IMR-90 (cell line): ENCODE results near the gene CIAO2A. TPM values are rescaled to one million over a fixed set of nuclear protein-coding genes. Genes with fewer than 3 reads are reported as not detected.

Source experiments
- ATAC-seq: fragments of 200-7000 bp; cut with Tn5 transposase; 2 replicates; pipeline ENCODE4 v1.9.1; 2020; ENCODE audit warnings: low read depth, mild to moderate bottlenecking, moderate library complexity
- BruUV-seq: library from RNA; stranded (reverse); fragments of 400-500 nt; replicated peaks from 2 replicates; lab custom pipeline; 2021; lab: Mats Ljungman, UMichigan
- CTCF ChIA-PET: fragments of 300-600 bp; formaldehyde crosslinking; extraction: SDS; loops from one replicate; lab custom pipeline; 2021; ENCODE audit warnings: antibody characterized with exemption; lab: Yijun Ruan, JAX
- POLR2A ChIA-PET: fragments of 300-600 bp; sonication (Branson Sonifier 250); formaldehyde crosslinking; loops from one replicate; lab custom pipeline; 2022; ENCODE audit warnings: antibody characterized with exemption; ENCODE audit not compliant: unreplicated experiment; lab: Charles Lee
- DNase-seq: peaks from one replicate; pipeline ENCODE4 v3.0.0; 2013
- H2AFZ ChIP-seq: replicated peaks from 2 replicates; pipeline ENCODE3; 2013; ENCODE audit warnings: low read length, mild to moderate bottlenecking; ENCODE audit not compliant: poor library complexity
- H2AK5ac ChIP-seq: 2 replicates; pipeline ENCODE4 v1.6.1; 2013; ENCODE audit warnings: low read depth, low read length, inconsistent platforms
- H2AK9ac ChIP-seq: replicated peaks from 2 replicates; pipeline ENCODE3; 2013; ENCODE audit warnings: mild to moderate bottlenecking, low read depth, low read length, moderate library complexity; ENCODE audit not compliant: poor library complexity
- H2BK120ac ChIP-seq: 2 replicates; pipeline ENCODE4 v1.6.1; 2013; ENCODE audit warnings: low read depth, low read length, inconsistent platforms
- H2BK15ac ChIP-seq: 3 replicates; pipeline ENCODE4 v1.6.1; 2013; ENCODE audit warnings: low read depth, low read length, inconsistent platforms
- H2BK20ac ChIP-seq: 2 replicates; pipeline ENCODE4 v1.6.1; 2013; ENCODE audit warnings: low read depth, mild to moderate bottlenecking, inconsistent platforms, low read length, moderate library complexity
- H2BK5ac ChIP-seq: 2 replicates; pipeline ENCODE4 v1.6.1; 2013; ENCODE audit warnings: mild to moderate bottlenecking, low read depth, low read length, inconsistent platforms; ENCODE audit not compliant: poor library complexity, severe bottlenecking
- H3K14ac ChIP-seq: replicated peaks from 2 replicates; pipeline ENCODE4 v1.6.1; 2013; ENCODE audit warnings: low read depth, low read length, inconsistent platforms
- H3K18ac ChIP-seq: 2 replicates; pipeline ENCODE4 v1.6.1; 2013; ENCODE audit warnings: low read depth, low read length, control low read depth
- H3K23ac ChIP-seq: 2 replicates; pipeline ENCODE4 v1.6.1; 2013; ENCODE audit warnings: low read depth, low read length, inconsistent platforms
- H3K27ac ChIP-seq: 2 replicates; pipeline ENCODE4 v1.5.1; 2013; ENCODE audit warnings: mild to moderate bottlenecking, control low read depth, low read length; ENCODE audit not compliant: insufficient read depth
- H3K27me3 ChIP-seq: 2 replicates; pipeline ENCODE4 v1.6.1; 2013; ENCODE audit warnings: low read length; ENCODE audit not compliant: control insufficient read depth, insufficient read depth
- H3K36me3 ChIP-seq: 2 replicates; pipeline ENCODE4 v1.6.1; 2013; ENCODE audit warnings: low read length, mixed read lengths; ENCODE audit not compliant: control insufficient read depth, insufficient read depth
- H3K4ac ChIP-seq: 2 replicates; pipeline ENCODE4 v1.6.1; 2013; ENCODE audit warnings: low read depth, low read length, inconsistent platforms
- H3K4me1 ChIP-seq: 2 replicates; pipeline ENCODE4 v1.6.1; 2013; ENCODE audit warnings: low read length, mixed read lengths; ENCODE audit not compliant: control insufficient read depth, insufficient read depth
- H3K4me2 ChIP-seq: 2 replicates; pipeline ENCODE4 v1.6.1; 2013; ENCODE audit warnings: low read depth, mild to moderate bottlenecking, control low read depth, low read length, moderate library complexity
- H3K4me3 ChIP-seq: 2 replicates; pipeline ENCODE4 v1.5.1; 2013; ENCODE audit warnings: low read depth, mild to moderate bottlenecking, control low read depth, low read length, moderate library complexity; ENCODE audit not compliant: insufficient read depth
- H3K56ac ChIP-seq: 2 replicates; pipeline ENCODE4 v1.6.1; 2013; ENCODE audit warnings: low read length, inconsistent platforms; ENCODE audit not compliant: insufficient read depth; ENCODE audit errors: extremely low read depth
- H3K79me1 ChIP-seq, 2 experiments: 2 replicates each; pipeline ENCODE4 v1.6.1; 2013; ENCODE audit warnings: low read length in 2 of 2, inconsistent platforms in 1 of 2, low read depth in 1 of 2
- H3K9ac ChIP-seq: 2 replicates; pipeline ENCODE4 v1.6.1; 2013; ENCODE audit warnings: low read depth, low read length, control low read depth
- H3K9me1 ChIP-seq: 2 replicates; pipeline ENCODE4 v1.6.1; 2013; ENCODE audit warnings: low read length, inconsistent platforms; ENCODE audit not compliant: insufficient read depth
- H3K9me3 ChIP-seq: 2 replicates; pipeline ENCODE4 v1.6.1; 2013; ENCODE audit warnings: low read length; ENCODE audit not compliant: control insufficient read depth, insufficient read depth
- H4K20me1 ChIP-seq: 2 replicates; pipeline ENCODE4 v1.6.1; 2013; ENCODE audit warnings: low read length, inconsistent platforms; ENCODE audit not compliant: insufficient read depth
- H4K5ac ChIP-seq: 2 replicates; pipeline ENCODE4 v1.6.1; 2013; ENCODE audit warnings: mild to moderate bottlenecking, low read depth, low read length, control low read depth
- H4K8ac ChIP-seq, 2 experiments: 2 replicates each; pipeline ENCODE4 v1.6.1; 2013; ENCODE audit warnings: low read depth in 2 of 2, low read length in 2 of 2, control low read depth in 1 of 2, inconsistent platforms in 1 of 2
- H4K91ac ChIP-seq: 2 replicates; pipeline ENCODE4 v1.6.1; 2013; ENCODE audit warnings: low read depth, low read length, inconsistent platforms; ENCODE audit not compliant: insufficient read depth
- CEBPB ChIP-seq: IDR thresholded peaks from 2 replicates; pipeline ENCODE4 v1.6.1; 2012; ENCODE audit warnings: low read depth, low read length, improper control_type of control experiment
- CHD1 ChIP-seq: IDR thresholded peaks from 2 replicates; pipeline ENCODE4 v1.6.1; 2012; ENCODE audit warnings: low read depth, low read length, improper control_type of control experiment
- NFE2L2 ChIP-seq: fragments of 150-350 bp; IDR thresholded peaks from 2 replicates; pipeline ENCODE4 v1.6.1; 2016; ENCODE audit warnings: low read depth, mild to moderate bottlenecking, low read length
- RCOR1 ChIP-seq: IDR thresholded peaks from 2 replicates; pipeline ENCODE4 v1.6.1; 2012; ENCODE audit warnings: mild to moderate bottlenecking, low read length, improper control_type of control experiment; ENCODE audit not compliant: insufficient replicate concordance
- SMC3 ChIP-seq: fragments of 150-350 bp; IDR thresholded peaks from 2 replicates; pipeline ENCODE4 v1.6.1; 2016; ENCODE audit warnings: low read depth, mild to moderate bottlenecking, antibody characterized with exemption, low read length, moderate library complexity
- WGBS, 2 experiments: methylation state at CpG; one replicate each; pipeline versions ENCODE4 v1.1.5 to v1.1.7; 2013; ENCODE audit warnings: missing lambda C conversion rate in 2 of 2; ENCODE audit not compliant: insufficient read length in 1 of 2; ENCODE audit errors: extremely low coverage in 2 of 2; 5-methylcytosine and 5-hydroxymethylcytosine counted together
- dilution Hi-C: fragments of 300-500 bp; cut with HindIII; formaldehyde crosslinking; loops from one replicate; pipeline ENCODE4 v1.14.3; 2018; ENCODE audit warnings: low sequenced_read_pairs; ENCODE audit not compliant: unreplicated experiment
- in situ Hi-C: fragments of 300-500 bp; cut with MboI; formaldehyde crosslinking; loops from 3 replicates; pipeline ENCODE4 v1.14.3; 2019; ENCODE audit warnings: low sequenced_read_pairs, inconsistent platforms, mixed read lengths
- intact Hi-C: fragments of 100-400 bp; cut with micrococcal nuclease; formaldehyde crosslinking; loops from 2 replicates; pipeline ENCODE4 v1.10.0; 2022
- polyA plus RNA-seq, 3 experiments: library from polyadenylated mRNA; depleted of rRNA; stranded (reverse); fragments of >200 nt; gene quantifications; 2 replicates each; pipeline ENCODE4 v1.2.3, GENCODE V29; 2012; ENCODE audit warnings: low replicate concordance in 1 of 3
- total RNA-seq: library from RNA; depleted of rRNA; stranded (reverse); fragments of >200 nt; gene quantifications from 2 replicates; pipeline ENCODE4 v1.2.3, GENCODE V29; 2012
- TF ChIP-seq, protein P1 (sequence below): fragments of 150-350 bp; IDR thresholded peaks from 2 replicates; pipeline ENCODE4 v1.6.1; 2017; ENCODE audit warnings: mild to moderate bottlenecking, antibody characterized with exemption, low read length, low read depth
- TF ChIP-seq, protein P2 (sequence below): fragments of 150-350 bp; IDR thresholded peaks from 2 replicates; pipeline ENCODE4 v1.6.1; 2016; ENCODE audit warnings: low read depth, mild to moderate bottlenecking, low read length, moderate library complexity, borderline replicate concordance
- TF ChIP-seq, protein P3 (sequence below): conservative IDR thresholded peaks from 2 replicates; pipeline ENCODE4 v1.5.1; 2012; ENCODE audit warnings: mild to moderate bottlenecking, low read depth, low read length, improper control_type of control experiment

CIAO2A gene
- total and polyA plus RNA-seq, 2 of the 4 experiments (the other 2 are of a cell fraction) = 36.7 to 38.3 TPM

DNA sequence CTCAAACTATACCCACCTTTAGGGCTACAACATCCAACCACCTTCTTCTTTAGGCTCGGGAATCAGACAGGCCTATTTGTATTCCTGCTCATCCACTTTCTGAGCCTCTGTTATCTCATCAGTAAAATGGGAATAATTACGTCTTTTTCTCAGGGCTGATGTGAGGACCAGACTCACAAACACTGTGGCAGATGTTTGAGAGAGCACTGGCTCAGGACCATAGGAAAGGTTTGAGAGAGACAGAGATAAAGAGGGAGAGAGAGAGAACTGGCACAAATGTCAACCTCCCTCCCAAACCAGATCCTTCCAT, 42.6 kb downstream of the CIAO2A start:
- Histone ChIP-seq H2BK15ac (no peak overlapping the region), H3K27me3 (peaks cover 31% of the 10 kb centered on the region), H3K4me1 (peaks cover 1% of the 10 kb centered on the region; the same call in 1 of the 2 replicates), H3K18ac (no peak overlapping the region), H3K9me1 (0 out of 2 replicates have a peak, but pooled peaks cover 2% of the 10 kb centered on the region), H3K9me3 (no peaks in the 10 kb centered on the region), H3K27ac (no peak overlapping the region), H3K4me3 (no peak overlapping the region), H4K8ac (no peak overlapping the region), H3K23ac (no peak overlapping the region), H2AK9ac (no peak overlapping the region), H4K5ac (no peak overlapping the region), H2BK20ac (no peak overlapping the region), H2BK5ac (no peak overlapping the region), H3K4me2 (no peak overlapping the region), H2BK120ac (no peak overlapping the region), H3K9ac (no peak overlapping the region), H2AFZ (no peak overlapping the region), H4K20me1 (no peaks in the 10 kb centered on the region; the same call in 1 of the 2 replicates), H3K79me1 (no peaks in the 10 kb centered on the region), H4K91ac (no peak overlapping the region), H2AK5ac (no peak overlapping the region), H3K14ac (no peak overlapping the region), H3K56ac (no peak overlapping the region), H3K36me3 (no peaks in the 10 kb centered on the region), H3K4ac (no peak overlapping the region)
- intact Hi-C loops = no loop called here
- TF ChIP-seq, protein P1, sequence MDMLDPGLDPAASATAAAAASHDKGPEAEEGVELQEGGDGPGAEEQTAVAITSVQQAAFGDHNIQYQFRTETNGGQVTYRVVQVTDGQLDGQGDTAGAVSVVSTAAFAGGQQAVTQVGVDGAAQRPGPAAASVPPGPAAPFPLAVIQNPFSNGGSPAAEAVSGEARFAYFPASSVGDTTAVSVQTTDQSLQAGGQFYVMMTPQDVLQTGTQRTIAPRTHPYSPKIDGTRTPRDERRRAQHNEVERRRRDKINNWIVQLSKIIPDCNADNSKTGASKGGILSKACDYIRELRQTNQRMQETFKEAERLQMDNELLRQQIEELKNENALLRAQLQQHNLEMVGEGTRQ = no peak
- no peak for TF ChIP-seq RCOR1
- no peak for TF ChIP-seq CHD1
- TF ChIP-seq, protein P2, sequence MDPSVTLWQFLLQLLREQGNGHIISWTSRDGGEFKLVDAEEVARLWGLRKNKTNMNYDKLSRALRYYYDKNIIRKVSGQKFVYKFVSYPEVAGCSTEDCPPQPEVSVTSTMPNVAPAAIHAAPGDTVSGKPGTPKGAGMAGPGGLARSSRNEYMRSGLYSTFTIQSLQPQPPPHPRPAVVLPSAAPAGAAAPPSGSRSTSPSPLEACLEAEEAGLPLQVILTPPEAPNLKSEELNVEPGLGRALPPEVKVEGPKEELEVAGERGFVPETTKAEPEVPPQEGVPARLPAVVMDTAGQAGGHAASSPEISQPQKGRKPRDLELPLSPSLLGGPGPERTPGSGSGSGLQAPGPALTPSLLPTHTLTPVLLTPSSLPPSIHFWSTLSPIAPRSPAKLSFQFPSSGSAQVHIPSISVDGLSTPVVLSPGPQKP = no peak
- no peak for TF ChIP-seq CEBPB
- no peak for TF ChIP-seq SMC3
- TF ChIP-seq, protein P3, sequence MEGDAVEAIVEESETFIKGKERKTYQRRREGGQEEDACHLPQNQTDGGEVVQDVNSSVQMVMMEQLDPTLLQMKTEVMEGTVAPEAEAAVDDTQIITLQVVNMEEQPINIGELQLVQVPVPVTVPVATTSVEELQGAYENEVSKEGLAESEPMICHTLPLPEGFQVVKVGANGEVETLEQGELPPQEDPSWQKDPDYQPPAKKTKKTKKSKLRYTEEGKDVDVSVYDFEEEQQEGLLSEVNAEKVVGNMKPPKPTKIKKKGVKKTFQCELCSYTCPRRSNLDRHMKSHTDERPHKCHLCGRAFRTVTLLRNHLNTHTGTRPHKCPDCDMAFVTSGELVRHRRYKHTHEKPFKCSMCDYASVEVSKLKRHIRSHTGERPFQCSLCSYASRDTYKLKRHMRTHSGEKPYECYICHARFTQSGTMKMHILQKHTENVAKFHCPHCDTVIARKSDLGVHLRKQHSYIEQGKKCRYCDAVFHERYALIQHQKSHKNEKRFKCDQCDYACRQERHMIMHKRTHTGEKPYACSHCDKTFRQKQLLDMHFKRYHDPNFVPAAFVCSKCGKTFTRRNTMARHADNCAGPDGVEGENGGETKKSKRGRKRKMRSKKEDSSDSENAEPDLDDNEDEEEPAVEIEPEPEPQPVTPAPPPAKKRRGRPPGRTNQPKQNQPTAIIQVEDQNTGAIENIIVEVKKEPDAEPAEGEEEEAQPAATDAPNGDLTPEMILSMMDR = no peak
- TF ChIP-seq NFE2L2 = no peak
- DNase-seq (no peak), ATAC-seq (no peak)
- ChIA-PET CTCF (no interaction called here), POLR2A (no interaction called here)
- no TSS peak for BruUV-seq
- dilution Hi-C loops = no loop called here
- in situ Hi-C loops = loop anchor here (25.0 kb wide), 2 partner anchors 414 to 764 kb away; partner anchors contain the start of gene APH1B
- no CpG with 5 or more reads among the region's 2 CpGs for WGBS, 2 experiments
